Osteoblast (primary cell): ENCODE measurements around the gene ASCC2. TPM values are rescaled to one million over a fixed set of nuclear protein-coding genes. Genes with fewer than 3 reads are reported as not detected.
A peak's percentile ranks its signal among the peaks of the same experiment; 100 is the strongest.

Experiments
- DNase-seq: peaks from one replicate; pipeline ENCODE4 v3.0.0; 2011; ENCODE audit warnings: low spot score, mixed read lengths; ENCODE audit not compliant: insufficient read length; ENCODE audit errors: missing footprints
- H2AFZ ChIP-seq: 2 replicates; pipeline ENCODE4 v1.6.0; 2011; ENCODE audit warnings: mild to moderate bottlenecking, low read length
- H3K27ac ChIP-seq: 2 replicates; pipeline ENCODE4 v1.5.1; 2011; ENCODE audit warnings: mild to moderate bottlenecking, low read depth, low read length, moderate library complexity
- H3K27me3 ChIP-seq: 2 replicates; pipeline ENCODE4 v1.6.0; 2012; ENCODE audit warnings: mild to moderate bottlenecking, control low read depth, inconsistent platforms, low read length, moderate library complexity; ENCODE audit not compliant: insufficient read depth
- H3K36me3 ChIP-seq: 2 replicates; pipeline ENCODE4 v1.5.1; 2011; ENCODE audit warnings: mild to moderate bottlenecking, low read length, control low read depth, moderate library complexity; ENCODE audit not compliant: insufficient read depth
- H3K4me1 ChIP-seq: 2 replicates; pipeline ENCODE4 v1.5.1; 2011; ENCODE audit warnings: mild to moderate bottlenecking, low read length, control low read depth, moderate library complexity; ENCODE audit not compliant: insufficient read depth
- H3K4me2 ChIP-seq: 2 replicates; pipeline ENCODE4 v1.6.0; 2011; ENCODE audit warnings: mild to moderate bottlenecking, low read length; ENCODE audit not compliant: insufficient read depth
- H3K4me3 ChIP-seq: fragments of 200-600 bp; sonication (generic); 3 replicates; pipeline ENCODE4 v1.5.1; 2012; ENCODE audit warnings: mild to moderate bottlenecking, low read length, inconsistent platforms; ENCODE audit not compliant: insufficient read depth
- H3K79me2 ChIP-seq: 2 replicates; pipeline ENCODE4 v1.6.0; 2012; ENCODE audit warnings: mild to moderate bottlenecking, low read length, control low read depth, inconsistent platforms; ENCODE audit not compliant: insufficient read depth
- H3K9me3 ChIP-seq: 2 replicates; pipeline ENCODE4 v1.5.1; 2011; ENCODE audit warnings: low read depth, low read length, control low read depth
- H4K20me1 ChIP-seq: 2 replicates; pipeline ENCODE4 v1.6.0; 2012; ENCODE audit warnings: mild to moderate bottlenecking, low read length, control low read depth; ENCODE audit not compliant: insufficient read depth
- CTCF ChIP-seq: IDR thresholded peaks from 2 replicates; pipeline ENCODE4 v1.5.1; 2011; ENCODE audit warnings: mild to moderate bottlenecking, low read depth, low read length, moderate library complexity; ENCODE audit errors: extremely low read depth
- total RNA-seq: library from RNA; depleted of rRNA; stranded (reverse); fragments of >200 nt; gene quantifications from 2 replicates; pipeline ENCODE4 v1.2.3, GENCODE V29; 2012

Gene ASCC2
- total RNA-seq, 1 donor: 21.0 TPM

GRCh38 chr22:29780220-29780619 lies 57.9 kb downstream of the ASCC2 start:
- peaks cover 52% of the 10 kb centered on the region for H3K4me1 ChIP-seq

GRCh38 chr22:29773233-29773632 lies 64.8 kb downstream of the ASCC2 start:
- peak; percentile 45 for DNase-seq
- Histone ChIP-seq H3K9me3 (no peaks in the 10 kb centered on the region), H3K4me3 (no peak overlapping the region), H2AFZ (peak overlapping the region; percentile 65), H3K27ac (peak overlapping the region; percentile 51), H3K36me3 (peaks cover 20% of the 10 kb centered on the region), H4K20me1 (peaks cover 2% of the 10 kb centered on the region), H3K4me2 (no peak overlapping the region), H3K79me2 (peaks cover 11% of the 10 kb centered on the region), H3K4me1 (peaks cover 10% of the 10 kb centered on the region), H3K27me3 (no peaks in the 10 kb centered on the region)
- no peak for TF ChIP-seq CTCF

More at GRCh38 chr22:29780220-29780619, 57.9 kb downstream of the ASCC2 start:
- Histone ChIP-seq H3K27ac (peak overlapping the region; percentile 91), H3K4me3 (no peak overlapping the region), H3K36me3 (no peaks in the 10 kb centered on the region), H3K9me3 (no peaks in the 10 kb centered on the region), H3K27me3 (no peaks in the 10 kb centered on the region), H4K20me1 (no peaks in the 10 kb centered on the region), H3K79me2 (no peaks in the 10 kb centered on the region), H2AFZ (no peak overlapping the region), H3K4me2 (peak overlapping the region; percentile 59)
- no peak for TF ChIP-seq CTCF
- DNase-seq: peak; percentile 73

GRCh38 chr22:29772170-29772641 lies 65.9 kb downstream of the ASCC2 start:
- H3K4me2 ChIP-seq: no peak overlapping the region

More at GRCh38 chr22:29772170-29772641, 65.9 kb downstream of the ASCC2 start:
- peak; percentile 84 for TF ChIP-seq CTCF
- Histone ChIP-seq H3K79me2 (peaks cover 22% of the 10 kb centered on the region), H3K36me3 (peaks cover 20% of the 10 kb centered on the region), H2AFZ (no peak overlapping the region), H3K9me3 (no peaks in the 10 kb centered on the region), H3K27me3 (no peaks in the 10 kb centered on the region), H3K4me3 (no peak overlapping the region), H3K27ac (no peak overlapping the region), H4K20me1 (peaks cover 5% of the 10 kb centered on the region), H3K4me1 (peaks cover 15% of the 10 kb centered on the region)
- DNase-seq: peak; percentile 90
